ENCODE results near the gene CDK14. TPM values are rescaled to one million over a fixed set of nuclear protein-coding genes. Genes with fewer than 3 reads are reported as not detected.

The CDK14 gene
- total and polyA plus RNA-seq, 2 donors (not counting 1 experiment from before 2014, with no cell fraction given) = 42.1 to 167 TPM

DNA sequence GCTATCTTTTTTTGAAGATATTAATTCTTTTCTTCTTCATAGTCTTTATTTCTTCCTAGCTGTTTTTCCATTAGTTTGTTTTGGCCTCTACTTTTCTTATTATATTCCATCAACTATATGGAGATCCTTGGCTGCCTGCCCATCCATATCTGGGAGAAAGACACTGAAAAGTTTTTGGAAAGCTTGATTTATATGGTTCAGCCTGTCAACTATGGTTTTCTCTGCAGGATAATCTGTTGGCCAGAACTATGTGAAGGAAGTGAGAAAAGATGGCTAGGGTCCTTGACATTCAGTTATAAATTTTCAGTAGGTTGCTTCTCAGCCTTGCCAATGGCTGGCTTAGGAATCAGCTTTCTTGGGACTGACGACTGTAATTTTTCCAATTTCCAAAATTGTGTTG lies 10.0 kb upstream of the CDK14 start:
- Histone ChIP-seq H3K9ac (ENCODE audit: low read length) (no peak overlapping the region), H3K27ac (ENCODE audit: low read length in 2 of 2) (no peak overlapping the region), H4K20me1 (ENCODE audit: control insufficient read depth, insufficient read depth, low read length, poor library complexity, severe bottlenecking) (no peaks in the 10 kb centered on the region), H3K4me2 (replicated peaks; ENCODE audit: low read depth, low read length, poor library complexity, severe bottlenecking) (no peak overlapping the region), H3K9me3 (ENCODE audit: control extremely low read depth in 1 of 3, control insufficient read depth in 2 of 3, insufficient read depth in 1 of 3, low read length in 2 of 3) (no peaks in the 10 kb centered on the region), H3K4me1 (ENCODE audit: control insufficient read depth in 2 of 2, insufficient read depth in 2 of 2, low read length in 2 of 2) (peaks cover 3 to 7% of the 10 kb centered on the region in 2 donors), H3K27me3 (replicated peaks in 1 of 4; ENCODE audit: control extremely low read depth in 1 of 4, control insufficient read depth in 3 of 4, insufficient read depth in 4 of 4, low read length in 3 of 4) (no peaks in the 10 kb centered on the region), H3K4me3 (ENCODE audit: control extremely low read depth in 1 of 5, extremely low read depth in 1 of 5, insufficient read depth in 1 of 5, low read depth in 2 of 5, low read length in 4 of 5) (no peak overlapping the region), H2AFZ (ENCODE audit: insufficient read depth, low read depth, low read length, poor library complexity, severe bottlenecking) (no peak overlapping the region), H3K36me3 (replicated peaks in 1 of 2; ENCODE audit: control extremely low read depth in 1 of 2, control insufficient read depth in 1 of 2, extremely low read depth in 1 of 2, insufficient read depth in 2 of 2, low read length in 1 of 2) (no peaks in the 10 kb centered on the region), H3K79me2 (ENCODE audit: control insufficient read depth, insufficient read depth, low read length) (no peaks in the 10 kb centered on the region)
- Mint-ChIP-seq H3K4me3 (no peak overlapping the region), H3K4me1 (peaks cover 11% of the 10 kb centered on the region), H3K9me3 (ENCODE audit: insufficient read depth) (no peaks in the 10 kb centered on the region), H3K27me3 (no peaks in the 10 kb centered on the region), H3K27ac (no peak overlapping the region)
- no CpG with 5 or more reads among the region's 1 CpG for WGBS (ENCODE audit: insufficient coverage)
- POLR2A ChIA-PET = no interaction called here
- CTCF ChIA-PET = interaction anchor here (1.2 to 1.7 kb wide), 3 partner anchors 11 to 43 kb away, joined by 3 to 5 read pairs (median 4); partner anchors contain the start of gene CDK14
- no peak for ATAC-seq (ENCODE audit: low read depth)
- no peak for DNase-seq
- intact Hi-C loops (cut with micrococcal nuclease) = no loop called here
- TF ChIP-seq, protein P1, sequence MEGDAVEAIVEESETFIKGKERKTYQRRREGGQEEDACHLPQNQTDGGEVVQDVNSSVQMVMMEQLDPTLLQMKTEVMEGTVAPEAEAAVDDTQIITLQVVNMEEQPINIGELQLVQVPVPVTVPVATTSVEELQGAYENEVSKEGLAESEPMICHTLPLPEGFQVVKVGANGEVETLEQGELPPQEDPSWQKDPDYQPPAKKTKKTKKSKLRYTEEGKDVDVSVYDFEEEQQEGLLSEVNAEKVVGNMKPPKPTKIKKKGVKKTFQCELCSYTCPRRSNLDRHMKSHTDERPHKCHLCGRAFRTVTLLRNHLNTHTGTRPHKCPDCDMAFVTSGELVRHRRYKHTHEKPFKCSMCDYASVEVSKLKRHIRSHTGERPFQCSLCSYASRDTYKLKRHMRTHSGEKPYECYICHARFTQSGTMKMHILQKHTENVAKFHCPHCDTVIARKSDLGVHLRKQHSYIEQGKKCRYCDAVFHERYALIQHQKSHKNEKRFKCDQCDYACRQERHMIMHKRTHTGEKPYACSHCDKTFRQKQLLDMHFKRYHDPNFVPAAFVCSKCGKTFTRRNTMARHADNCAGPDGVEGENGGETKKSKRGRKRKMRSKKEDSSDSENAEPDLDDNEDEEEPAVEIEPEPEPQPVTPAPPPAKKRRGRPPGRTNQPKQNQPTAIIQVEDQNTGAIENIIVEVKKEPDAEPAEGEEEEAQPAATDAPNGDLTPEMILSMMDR (IDR thresholded peaks at IDR 0.05) = no peak
- no peak for TF ChIP-seq EZH2 (IDR thresholded peaks at IDR 0.05; ENCODE audit: borderline replicate concordance, insufficient read depth, low read depth, low read length, poor library complexity, severe bottlenecking)

DNA sequence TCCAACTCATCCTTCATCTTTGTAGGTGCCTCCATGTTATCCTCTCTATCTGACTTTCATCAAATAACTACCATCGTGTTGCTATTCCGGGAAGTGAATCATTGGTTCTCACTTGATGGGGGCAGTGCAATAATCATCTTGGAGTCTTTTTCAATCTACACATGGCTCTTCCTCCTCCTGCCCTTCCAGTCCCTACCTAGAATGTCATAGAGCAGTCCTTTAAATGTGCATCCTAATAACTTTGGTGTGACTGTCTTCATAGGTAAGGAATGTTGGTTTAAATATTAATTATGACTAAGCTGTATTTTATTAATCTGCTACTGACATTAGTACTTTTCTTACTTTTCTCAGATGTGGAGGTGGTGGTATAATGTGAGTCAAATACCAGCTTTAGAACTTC lies 8.4 kb upstream of the CDK14 start:
- Histone ChIP-seq H4K20me1 (ENCODE audit: control insufficient read depth, insufficient read depth, low read length, poor library complexity, severe bottlenecking) (no peaks in the 10 kb centered on the region), H3K4me2 (replicated peaks; ENCODE audit: low read depth, low read length, poor library complexity, severe bottlenecking) (no peak overlapping the region), H3K9ac (ENCODE audit: low read length) (no peak overlapping the region), H3K4me1 (ENCODE audit: control insufficient read depth in 2 of 2, insufficient read depth in 2 of 2, low read length in 2 of 2) (peaks cover 3 to 7% of the 10 kb centered on the region in 2 donors), H3K27me3 (replicated peaks in 1 of 4; ENCODE audit: control extremely low read depth in 1 of 4, control insufficient read depth in 3 of 4, insufficient read depth in 4 of 4, low read length in 3 of 4) (no peaks in the 10 kb centered on the region), H3K9me3 (ENCODE audit: control extremely low read depth in 1 of 3, control insufficient read depth in 2 of 3, insufficient read depth in 1 of 3, low read length in 2 of 3) (no peaks in the 10 kb centered on the region), H3K79me2 (ENCODE audit: control insufficient read depth, insufficient read depth, low read length) (no peaks in the 10 kb centered on the region), H3K27ac (ENCODE audit: low read length in 2 of 2) (no peak overlapping the region), H3K36me3 (replicated peaks in 1 of 2; ENCODE audit: control extremely low read depth in 1 of 2, control insufficient read depth in 1 of 2, extremely low read depth in 1 of 2, insufficient read depth in 2 of 2, low read length in 1 of 2) (no peaks in the 10 kb centered on the region), H3K4me3 (ENCODE audit: control extremely low read depth in 1 of 5, extremely low read depth in 1 of 5, insufficient read depth in 1 of 5, low read depth in 2 of 5, low read length in 4 of 5) (no peak overlapping the region), H2AFZ (ENCODE audit: insufficient read depth, low read depth, low read length, poor library complexity, severe bottlenecking) (no peak overlapping the region)
- no peak for TF ChIP-seq EZH2 (IDR thresholded peaks at IDR 0.05; ENCODE audit: borderline replicate concordance, insufficient read depth, low read depth, low read length, poor library complexity, severe bottlenecking)
- TF ChIP-seq, protein P1 (IDR thresholded peaks at IDR 0.05) = no peak
- intact Hi-C loops (cut with micrococcal nuclease) = no loop called here
- Mint-ChIP-seq H3K27me3 (no peaks in the 10 kb centered on the region), H3K4me1 (peaks cover 7% of the 10 kb centered on the region), H3K27ac (no peak overlapping the region), H3K9me3 (ENCODE audit: insufficient read depth) (no peaks in the 10 kb centered on the region), H3K4me3 (no peak overlapping the region)
- ATAC-seq (ENCODE audit: low read depth) (no peak), DNase-seq (no peak)
- ChIA-PET POLR2A (no interaction called here), CTCF (no interaction called here)
- WGBS (ENCODE audit: insufficient coverage) = 100% methylated on average over 1 of the region's 2 CpGs
